ENCODE data around the gene ATP1A2.

- TF ChIP-seq CTCF (IDR thresholded peaks at IDR 0.05; ENCODE audit: low read depth, low read length, missing input control) (no peak), JUND (IDR thresholded peaks at IDR 0.05) (no peak), RAD21 (IDR thresholded peaks at IDR 0.05) (no peak)
Observed at GRCh38 chr1:160168016-160168415, 52.5 kb downstream of the ATP1A2 start.
